Tibial nerve (tissue), 4 donors: ENCODE data around the gene RAB34. TPM values are rescaled to one million over a fixed set of nuclear protein-coding genes. Genes with fewer than 3 reads are reported as not detected.

Experiments
- DNase-seq, 2 donors: peaks; one replicate each; pipeline ENCODE4 v3.0.0-alpha.2; 2019; ENCODE audit warnings: low spot score in 2 of 2
- H3K27ac ChIP-seq, 4 donors: fragments of 200-600 bp; sonication (generic) in 3 of 4; one replicate each; pipeline ENCODE4 v1.5.1; 2017 to 2019; ENCODE audit warnings: mild to moderate bottlenecking in 1 of 4
- H3K27me3 ChIP-seq, 2 donors: fragments of 200-600 bp; sonication (generic) in 1 of 2; one replicate each; pipeline versions ENCODE4 v1.5.1 to v1.6.0; 2017 to 2019
- H3K36me3 ChIP-seq, 3 donors: fragments of 200-600 bp; sonication (generic); one replicate each; pipeline ENCODE4 v1.5.1; 2018 to 2019
- H3K4me1 ChIP-seq, 4 donors: fragments of 200-600 bp; sonication (generic) in 3 of 4; one replicate each; pipeline ENCODE4 v1.5.1; 2017 to 2019
- H3K4me3 ChIP-seq, 4 donors: fragments of 200-600 bp; sonication (generic) in 3 of 4; one replicate each; pipeline ENCODE4 v1.5.1; 2017 to 2019; ENCODE audit warnings: mild to moderate bottlenecking in 1 of 4, moderate library complexity in 1 of 4
- H3K9me3 ChIP-seq, 4 donors: fragments of 200-600 bp; sonication (generic) in 3 of 4; one replicate each; pipeline ENCODE4 v1.5.1; 2017 to 2019
- EP300 ChIP-seq, 2 donors: sonication (generic); formaldehyde crosslinking; IDR thresholded peaks; one replicate each; pipeline ENCODE4 v1.6.1; 2017; ENCODE audit warnings: antibody characterized with exemption in 2 of 2, mild to moderate bottlenecking in 1 of 2
- POLR2A ChIP-seq, 2 donors: fragments of 450-650 bp; IDR thresholded peaks; one replicate each; pipeline ENCODE4 v1.6.1; 2017; ENCODE audit warnings: antibody characterized with exemption in 2 of 2, mild to moderate bottlenecking in 2 of 2, moderate library complexity in 2 of 2
- WGBS, 2 donors: methylation state at CpG; one replicate each; pipeline ENCODE4 v1.1.5; 2018; 5-methylcytosine and 5-hydroxymethylcytosine counted together
- total RNA-seq, 4 donors: library from RNA; depleted of rRNA; stranded (reverse); fragments of >200 nt; gene quantifications; one replicate each; pipeline ENCODE4 v1.1.0, GENCODE V29; 2016
- TF ChIP-seq, protein P1 (sequence below), 5 experiments: fragments of 200-600 bp in 3 of 5; fragments of 450-650 bp in 2 of 5; sonication (generic) in 3 of 5; IDR thresholded peaks; one replicate each; pipeline ENCODE4 v1.5.1; 2016 to 2019; ENCODE audit warnings: antibody characterized with exemption in 5 of 5, mild to moderate bottlenecking in 3 of 5, moderate library complexity in 2 of 5

RAB34 gene
- total RNA-seq, 4 donors from 2014 or later, result 189 to 298 (median 196) TPM

DNA sequence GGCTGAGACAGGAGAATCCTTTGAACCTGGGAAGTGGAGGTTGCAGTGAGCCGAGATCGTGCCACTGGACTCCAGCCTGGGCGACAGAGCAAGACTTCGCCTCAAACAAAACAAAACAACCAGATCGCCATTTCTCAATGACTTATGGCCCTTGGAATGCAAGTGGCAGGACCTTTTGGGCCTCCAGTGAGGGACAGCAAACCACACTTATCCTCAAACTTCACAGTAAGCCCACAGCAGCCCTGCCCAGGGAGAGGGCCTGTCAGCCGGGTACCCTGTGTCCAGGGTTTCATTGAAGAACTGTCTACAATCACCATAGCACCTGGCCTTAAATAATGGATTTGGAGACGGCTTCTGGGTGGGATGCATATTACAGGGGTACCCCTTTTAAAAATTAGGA lies 37.8 kb upstream of the RAB34 start:
- no peak overlapping the region for H3K4me3 ChIP-seq
- no peaks in the 10 kb centered on the region for H3K9me3 ChIP-seq
- H3K4me1 ChIP-seq, result peaks cover 0 to 15% (median 0%) of the 10 kb centered on the region in 4 donors
- peaks cover 6 to 39% (median 11%) of the 10 kb centered on the region in 3 donors for H3K36me3 ChIP-seq
- TF ChIP-seq, protein P1, sequence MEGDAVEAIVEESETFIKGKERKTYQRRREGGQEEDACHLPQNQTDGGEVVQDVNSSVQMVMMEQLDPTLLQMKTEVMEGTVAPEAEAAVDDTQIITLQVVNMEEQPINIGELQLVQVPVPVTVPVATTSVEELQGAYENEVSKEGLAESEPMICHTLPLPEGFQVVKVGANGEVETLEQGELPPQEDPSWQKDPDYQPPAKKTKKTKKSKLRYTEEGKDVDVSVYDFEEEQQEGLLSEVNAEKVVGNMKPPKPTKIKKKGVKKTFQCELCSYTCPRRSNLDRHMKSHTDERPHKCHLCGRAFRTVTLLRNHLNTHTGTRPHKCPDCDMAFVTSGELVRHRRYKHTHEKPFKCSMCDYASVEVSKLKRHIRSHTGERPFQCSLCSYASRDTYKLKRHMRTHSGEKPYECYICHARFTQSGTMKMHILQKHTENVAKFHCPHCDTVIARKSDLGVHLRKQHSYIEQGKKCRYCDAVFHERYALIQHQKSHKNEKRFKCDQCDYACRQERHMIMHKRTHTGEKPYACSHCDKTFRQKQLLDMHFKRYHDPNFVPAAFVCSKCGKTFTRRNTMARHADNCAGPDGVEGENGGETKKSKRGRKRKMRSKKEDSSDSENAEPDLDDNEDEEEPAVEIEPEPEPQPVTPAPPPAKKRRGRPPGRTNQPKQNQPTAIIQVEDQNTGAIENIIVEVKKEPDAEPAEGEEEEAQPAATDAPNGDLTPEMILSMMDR (IDR thresholded peaks at IDR 0.05), result no peak
- TF ChIP-seq EP300 (IDR thresholded peaks at IDR 0.05), result no peak
- no peak for TF ChIP-seq POLR2A (IDR thresholded peaks at IDR 0.05)
- H3K27ac ChIP-seq, result no peak overlapping the region
- 44 to 59% methylated on average over 7 of the region's 7 CpGs for WGBS, 2 donors
- DNase-seq, result no peak
- H3K27me3 ChIP-seq, result no peaks in the 10 kb centered on the region

DNA sequence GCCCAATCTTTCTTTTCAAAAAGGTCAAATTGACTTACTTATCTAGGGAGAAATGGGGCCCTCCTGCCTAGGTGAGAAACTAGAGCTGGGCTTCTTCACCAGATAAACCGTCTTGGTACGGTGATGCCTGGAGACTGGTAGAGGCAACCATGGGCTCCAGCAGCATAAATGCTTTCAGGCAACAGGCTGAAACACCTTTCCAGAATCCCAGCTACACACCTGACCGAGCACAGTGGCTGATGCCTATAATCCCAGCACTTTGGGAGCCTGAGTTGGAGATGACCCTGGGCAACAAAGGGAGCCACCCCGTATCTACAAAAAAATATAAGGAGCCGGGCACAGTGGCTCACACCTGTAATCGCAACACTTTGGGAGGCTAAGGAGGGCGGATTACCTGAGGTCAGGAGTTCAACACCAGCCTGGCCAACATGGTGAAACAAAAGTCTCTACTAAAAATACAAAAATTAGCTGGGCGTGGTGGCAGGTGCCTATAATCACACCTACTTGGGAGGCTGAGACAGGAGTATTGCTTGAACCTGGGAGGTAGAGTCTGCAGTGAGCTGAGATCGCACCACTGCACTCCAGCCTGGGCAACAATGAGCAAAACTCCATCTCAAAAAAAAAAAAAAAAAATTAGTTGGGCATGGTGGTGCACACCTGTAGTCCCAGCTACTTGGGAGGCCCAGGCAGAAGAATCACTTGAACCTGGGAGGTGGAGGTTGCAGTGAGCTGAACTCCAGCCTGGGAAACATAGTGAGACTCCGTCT lies 34.1 kb upstream of the RAB34 start:
- Histone ChIP-seq H3K27ac (no peak overlapping the region), H3K4me3 (no peak overlapping the region), H3K9me3 (no peaks in the 10 kb centered on the region), H3K27me3 (no peaks in the 10 kb centered on the region), H3K4me1 (peaks cover 0 to 51% (median 11%) of the 10 kb centered on the region in 4 donors), H3K36me3 (peaks cover 0 to 49% (median 0%) of the 10 kb centered on the region in 3 donors)
- 88 to 94% methylated on average over 10 of the region's 10 CpGs for WGBS, 2 donors
- TF ChIP-seq, protein P1 (IDR thresholded peaks at IDR 0.05), result no peak
- TF ChIP-seq POLR2A (IDR thresholded peaks at IDR 0.05) (no peak), EP300 (IDR thresholded peaks at IDR 0.05) (no peak)
- DNase-seq, result no peak

DNA sequence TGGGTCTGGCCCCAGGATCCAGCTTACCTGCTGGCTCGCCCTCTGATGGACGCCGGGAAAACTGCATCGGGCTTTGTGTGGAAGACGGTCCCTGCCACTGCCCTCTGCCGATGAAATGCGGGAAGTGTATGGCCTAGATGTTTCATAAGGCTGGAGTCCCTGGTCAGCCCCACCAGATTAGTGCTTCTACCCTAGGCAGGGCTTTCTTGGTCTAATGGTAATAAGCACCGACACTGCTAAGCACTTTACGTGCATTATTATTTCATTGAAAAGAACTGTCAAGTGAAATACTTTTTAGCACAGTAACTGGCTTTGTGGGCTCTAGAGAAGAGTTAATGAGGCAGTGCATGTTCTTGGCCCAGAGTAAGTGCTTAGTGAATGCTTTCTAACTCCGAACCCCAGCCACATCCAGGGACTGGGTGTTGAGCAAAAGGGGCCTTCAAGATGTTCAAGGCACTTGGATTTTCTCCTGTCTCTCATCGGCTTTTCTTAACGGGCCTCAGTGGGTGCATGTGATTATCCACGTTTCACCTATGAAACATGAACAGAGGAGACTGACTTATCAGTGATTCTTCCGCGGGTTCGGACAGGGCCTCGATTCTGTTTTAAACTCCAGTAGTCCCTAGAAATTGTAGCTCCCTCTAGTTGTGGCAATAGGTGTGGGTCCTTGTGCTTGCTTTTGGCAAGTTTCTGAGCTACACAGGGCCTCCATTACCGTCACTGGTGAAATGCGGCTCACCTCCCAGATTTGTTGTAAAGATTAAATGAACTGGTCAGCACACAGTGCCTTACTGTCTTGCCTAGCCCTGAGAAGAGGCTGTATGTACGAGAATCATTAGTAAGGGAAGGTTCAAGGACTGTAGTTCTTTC lies 32.7 kb upstream of the RAB34 start:
- 34 to 35% methylated on average over 20 of the region's 20 CpGs for WGBS, 2 donors
- TF ChIP-seq EP300 (IDR thresholded peaks at IDR 0.05), result peak; percentile 28 to 72
- TF ChIP-seq, protein P1 (IDR thresholded peaks at IDR 0.05), result peak; percentile 99 to 100 (median 99)
- TF ChIP-seq POLR2A (IDR thresholded peaks at IDR 0.05), result no peak
- H3K27ac ChIP-seq, result peak overlapping the region in 1 of 4 donors; percentile 61
- no peaks in the 10 kb centered on the region for H3K27me3 ChIP-seq
- H3K36me3 ChIP-seq, result peaks cover 0 to 49% (median 0%) of the 10 kb centered on the region in 3 donors
- peaks cover 0 to 59% (median 24%) of the 10 kb centered on the region in 4 donors for H3K4me1 ChIP-seq
- peak; percentile 96 to 98 for DNase-seq
- no peak overlapping the region for H3K4me3 ChIP-seq
- no peaks in the 10 kb centered on the region for H3K9me3 ChIP-seq

DNA sequence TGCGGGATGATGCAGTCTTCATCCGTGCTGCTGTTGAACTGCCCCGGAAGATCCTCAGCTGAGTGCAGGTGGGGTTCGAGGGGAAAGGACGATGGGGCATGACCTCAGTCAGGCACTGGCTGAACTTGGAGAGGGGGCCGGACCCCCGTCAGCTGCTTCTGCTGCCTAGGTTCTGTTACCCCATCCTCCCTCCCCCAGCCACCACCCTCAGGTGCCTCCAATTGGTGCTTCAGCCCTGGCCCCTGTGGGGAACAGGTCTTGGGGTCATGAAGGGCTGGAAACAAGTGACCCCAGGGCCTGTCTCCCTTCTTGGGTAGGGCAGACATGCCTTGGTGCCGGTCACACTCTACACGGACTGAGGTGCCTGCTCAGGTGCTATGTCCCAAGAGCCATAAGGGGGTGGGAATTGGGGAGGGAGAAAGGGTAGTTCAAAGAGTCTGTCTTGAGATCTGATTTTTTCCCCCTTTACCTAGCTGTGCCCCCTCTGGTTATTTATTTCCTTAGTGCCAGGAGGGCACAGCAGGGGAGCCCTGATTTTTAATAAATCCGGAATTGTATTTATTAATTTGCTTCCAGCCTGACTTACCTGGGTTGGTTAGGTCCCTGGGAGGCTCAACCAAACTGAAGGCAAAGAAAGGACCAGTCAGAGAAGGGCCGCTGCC lies 32.0 kb upstream of the RAB34 start:
- Histone ChIP-seq H3K27ac (peak overlapping the region in 3 of 4 donors; percentile 52 to 72 (median 61)), H3K4me3 (no peak overlapping the region), H3K27me3 (no peaks in the 10 kb centered on the region), H3K36me3 (peaks cover 0 to 49% (median 0%) of the 10 kb centered on the region in 3 donors), H3K4me1 (peaks cover 0 to 62% (median 28%) of the 10 kb centered on the region in 4 donors), H3K9me3 (no peaks in the 10 kb centered on the region)
- 40 to 60% methylated on average over 9 to 11 of the region's 11 CpGs for WGBS, 2 donors
- no peak for DNase-seq
- no peak for TF ChIP-seq POLR2A (IDR thresholded peaks at IDR 0.05)
- no peak for TF ChIP-seq EP300 (IDR thresholded peaks at IDR 0.05)
- TF ChIP-seq, protein P1 (IDR thresholded peaks at IDR 0.05), result no peak
